KOPT-K1 (cell line): Measurements from ENCODE around the gene UCP2.
A peak's percentile ranks its signal among the peaks of the same experiment; 100 is the strongest.

Source experiments
- H3K27ac ChIP-seq: fragments of 200-600 bp; sonication (generic); 2 replicates; pipeline ENCODE4 v1.5.1; 2016; ENCODE audit warnings: antibody characterized with exemption, mild to moderate bottlenecking, low read depth, low read length; ENCODE audit not compliant: poor library complexity, severe bottlenecking
- H3K36me3 ChIP-seq: fragments of 200-600 bp; sonication (generic); 2 replicates; pipeline ENCODE4 v1.5.1; 2017; ENCODE audit warnings: antibody characterized with exemption, mild to moderate bottlenecking, low read length, moderate library complexity; ENCODE audit not compliant: insufficient read depth
- H3K9me3 ChIP-seq: fragments of 200-600 bp; sonication (generic); 2 replicates; pipeline ENCODE4 v1.5.1; 2017; ENCODE audit warnings: antibody characterized with exemption, low read length, mild to moderate bottlenecking; ENCODE audit not compliant: insufficient read depth, poor library complexity, severe bottlenecking

The UCP2 gene

DNA sequence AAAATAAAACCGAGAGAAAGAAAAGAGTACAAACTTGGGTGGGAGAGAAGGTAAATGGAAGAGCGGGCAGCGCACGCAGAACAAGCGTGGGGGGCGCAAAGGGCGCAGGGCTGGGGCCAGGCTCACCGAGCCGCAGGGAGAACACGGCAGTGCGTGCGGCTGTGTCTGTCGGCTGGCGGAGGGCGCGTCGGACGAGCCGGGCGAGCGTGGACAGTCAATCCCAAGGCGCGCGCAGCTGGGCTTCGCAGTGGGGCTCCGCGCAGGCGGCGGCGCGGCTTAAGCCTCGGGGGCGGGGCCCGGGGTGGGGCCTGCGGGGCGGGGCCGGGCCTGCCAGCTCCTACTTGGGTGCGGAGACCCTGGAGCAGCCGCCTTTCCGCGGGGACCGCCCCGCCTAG lies at the start of gene UCP2:
Gene UCP2, minus strand, starts transcription at position 249 of the 395 bp plus-strand sequence. CDS start 4,465 bp downstream, outside the sequence.
- peak within 1 kb of the TSS; percentile 99 for H3K27ac ChIP-seq
- peaks cover 41% of the 10 kb centered on the region for H3K36me3 ChIP-seq
- no peaks in the 10 kb centered on the region for H3K9me3 ChIP-seq

DNA sequence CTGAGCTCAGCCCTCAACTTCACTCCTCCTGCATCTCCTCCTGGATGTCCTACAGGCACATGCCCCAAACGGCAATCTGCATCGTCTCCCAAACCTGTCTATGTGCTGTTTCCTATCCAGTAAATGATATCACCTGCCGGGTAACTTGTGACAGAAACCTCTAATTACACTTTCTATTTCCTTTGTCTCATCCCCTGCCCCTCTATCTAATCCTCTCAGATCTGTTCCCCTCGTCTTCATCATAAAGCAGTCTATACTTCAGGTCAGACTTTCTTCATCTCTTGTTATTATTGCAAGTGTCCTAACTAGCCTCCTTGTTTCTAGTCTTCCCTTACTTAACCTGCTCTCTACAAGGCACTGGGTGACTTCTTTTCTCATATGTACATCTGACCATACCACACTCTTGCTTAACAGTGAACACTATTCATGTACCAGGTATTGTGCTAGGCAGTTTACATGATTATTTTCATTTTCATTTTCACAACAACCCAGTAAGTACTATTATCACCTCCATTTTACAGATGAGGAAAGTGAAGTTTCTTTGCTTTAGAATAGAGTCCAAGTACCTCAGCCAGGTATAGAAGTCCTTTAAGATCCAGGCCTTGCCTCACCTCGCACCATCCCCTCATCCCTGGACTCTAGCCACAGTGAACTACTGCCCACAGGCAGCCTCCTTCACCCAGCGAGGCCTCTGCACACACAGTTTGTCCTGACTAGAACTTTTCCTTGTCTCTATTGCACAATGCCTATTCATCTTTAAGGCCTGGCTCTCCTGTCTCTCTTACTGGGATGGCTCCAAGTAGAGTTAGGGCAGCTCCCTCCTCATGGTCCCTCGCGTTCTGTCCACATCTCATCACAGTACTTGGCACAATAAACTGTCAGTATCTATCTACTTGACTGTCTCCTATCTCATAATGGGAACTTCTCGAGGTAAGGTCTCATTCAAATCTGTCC lies 48.4 kb upstream of the UCP2 start:
- Histone ChIP-seq H3K9me3 (no peaks in the 10 kb centered on the region), H3K36me3 (peaks cover 85% of the 10 kb centered on the region), H3K27ac (no peak overlapping the region)

GRCh38 chr11:74025467-74026166 lies 43.0 kb upstream of the UCP2 start:
- Histone ChIP-seq H3K36me3 (peaks cover 55% of the 10 kb centered on the region), H3K27ac (no peak overlapping the region), H3K9me3 (no peaks in the 10 kb centered on the region)

DNA sequence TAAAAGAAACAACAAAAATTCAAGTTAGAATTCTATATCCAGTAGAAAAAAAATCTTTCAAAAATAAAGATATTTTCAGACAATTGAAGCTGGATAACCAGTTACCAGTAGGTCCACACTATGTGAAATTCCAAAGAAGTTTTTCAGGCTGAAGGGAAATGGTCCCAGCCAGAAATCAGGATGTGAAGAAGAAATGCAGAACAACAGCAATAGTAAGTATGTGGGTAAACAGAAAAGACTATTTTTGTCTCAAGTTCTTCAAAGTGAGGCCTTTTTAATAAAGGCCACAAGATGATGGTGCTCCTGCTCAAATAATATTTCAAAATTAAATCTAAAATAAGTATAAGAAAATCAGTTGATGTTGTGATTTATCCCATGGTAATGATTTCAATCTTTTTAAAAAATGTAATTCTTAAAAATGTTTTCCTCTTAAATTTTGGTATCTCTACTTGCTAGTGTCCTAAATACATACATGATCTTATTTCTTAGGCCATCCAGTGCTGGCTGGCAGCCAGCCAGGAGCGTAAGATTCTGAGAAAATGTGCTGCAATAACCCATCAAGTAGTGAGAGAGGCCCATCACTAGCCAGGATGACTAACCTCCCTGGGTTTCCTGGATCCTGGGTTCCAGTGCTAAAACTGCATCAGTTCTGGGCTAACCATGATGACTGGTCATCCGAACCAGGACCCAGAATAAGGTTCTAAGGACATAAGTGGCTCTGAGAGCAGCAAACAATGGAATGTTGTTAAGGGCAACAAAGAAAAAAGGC lies 41.8 kb upstream of the UCP2 start:
- peaks cover 52% of the 10 kb centered on the region; the same call in 1 of the 2 replicates for H3K36me3 ChIP-seq
- H3K27ac ChIP-seq = no peak overlapping the region
- H3K9me3 ChIP-seq = no peaks in the 10 kb centered on the region

DNA sequence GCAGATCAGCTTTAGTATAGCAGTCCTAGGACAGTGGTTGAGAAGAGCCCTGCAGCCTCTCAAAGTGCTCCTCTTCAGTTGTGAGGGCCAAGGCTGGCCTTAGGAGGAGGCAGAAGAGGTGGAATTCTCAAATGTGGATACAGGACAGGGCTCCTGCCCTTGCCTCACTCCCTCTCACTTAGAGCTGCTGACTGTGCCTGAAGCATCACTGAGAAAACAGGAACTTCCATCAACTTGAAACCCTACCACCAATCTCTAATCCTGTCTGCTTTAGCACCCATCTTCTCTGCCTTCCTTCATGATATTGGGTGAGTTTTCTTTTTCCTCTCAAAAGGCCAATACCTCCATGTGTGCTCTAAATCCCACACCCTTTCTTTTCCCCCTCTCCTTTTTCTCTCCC lies 40.6 kb upstream of the UCP2 start:
- Histone ChIP-seq H3K9me3 (no peaks in the 10 kb centered on the region), H3K36me3 (peaks cover 45% of the 10 kb centered on the region; the same call in 1 of the 2 replicates), H3K27ac (no peak overlapping the region)

GRCh38 chr11:74022546-74022945 lies 39.9 kb upstream of the UCP2 start:
- H3K9me3 ChIP-seq = no peaks in the 10 kb centered on the region
- no peak overlapping the region for H3K27ac ChIP-seq
- H3K36me3 ChIP-seq = peaks cover 44% of the 10 kb centered on the region; the same call in 1 of the 2 replicates

GRCh38 chr11:74021998-74022397 lies 39.4 kb upstream of the UCP2 start:
- Histone ChIP-seq H3K27ac (no peak overlapping the region), H3K36me3 (peaks cover 48% of the 10 kb centered on the region; the same call in 1 of the 2 replicates), H3K9me3 (no peaks in the 10 kb centered on the region)

GRCh38 chr11:74020539-74020938 lies 37.9 kb upstream of the UCP2 start:
- H3K36me3 ChIP-seq = peaks cover 52% of the 10 kb centered on the region
- H3K27ac ChIP-seq = no peak overlapping the region
- no peaks in the 10 kb centered on the region for H3K9me3 ChIP-seq

DNA sequence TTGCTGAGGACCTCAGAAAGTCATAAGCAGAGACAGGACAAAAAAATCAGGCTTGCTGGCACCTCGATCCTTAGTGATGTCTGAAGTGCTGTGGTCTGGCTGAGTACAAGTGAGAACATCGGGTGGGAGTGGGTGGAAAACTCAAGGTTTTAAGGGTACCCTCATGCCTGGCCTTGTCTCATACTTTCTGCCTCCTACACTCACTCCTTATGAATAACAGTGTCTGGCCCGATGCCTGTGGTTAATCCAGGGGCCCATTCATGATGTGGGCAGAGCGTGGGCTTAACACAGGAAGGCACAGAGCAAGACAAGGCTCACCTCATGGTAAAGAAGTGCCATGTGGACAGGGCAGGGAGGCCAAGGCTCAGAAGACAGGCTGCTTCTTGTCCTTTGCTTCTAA lies 37.2 kb upstream of the UCP2 start:
- Histone ChIP-seq H3K36me3 (peaks cover 49% of the 10 kb centered on the region), H3K27ac (no peak overlapping the region), H3K9me3 (no peaks in the 10 kb centered on the region)

DNA sequence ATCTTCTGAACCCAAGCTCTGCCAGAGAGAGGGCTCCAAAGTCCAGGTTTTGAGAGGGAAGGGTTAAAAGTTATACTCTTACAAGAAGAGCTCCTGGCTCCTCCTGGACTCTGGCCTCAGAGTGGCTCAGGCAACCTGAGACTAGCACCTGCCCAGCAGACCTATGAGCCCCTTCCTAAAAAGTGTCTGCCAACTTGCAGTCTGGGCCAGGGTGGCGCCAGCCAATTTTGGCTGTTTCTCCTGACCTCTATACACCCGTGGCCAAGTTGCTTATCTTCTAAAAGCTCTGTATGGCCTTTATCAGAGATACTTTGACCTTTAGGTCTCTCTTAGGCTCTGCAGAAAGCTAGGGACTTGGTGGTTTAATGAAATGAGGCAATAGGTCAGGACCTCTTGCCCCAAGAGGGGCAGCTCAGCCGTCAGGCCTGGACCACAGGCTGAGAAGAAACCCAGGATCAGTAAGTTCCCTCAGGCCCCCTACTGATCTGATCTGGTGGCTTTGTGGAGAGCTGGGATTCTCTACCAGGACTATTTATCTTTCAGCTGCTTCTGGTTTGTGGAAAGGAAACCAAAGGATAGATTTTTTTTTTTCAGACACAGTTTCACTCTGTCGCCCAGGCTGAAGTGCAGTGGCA lies 36.6 kb upstream of the UCP2 start:
- H3K9me3 ChIP-seq = no peaks in the 10 kb centered on the region
- H3K27ac ChIP-seq = no peak overlapping the region
- peaks cover 46% of the 10 kb centered on the region for H3K36me3 ChIP-seq

DNA sequence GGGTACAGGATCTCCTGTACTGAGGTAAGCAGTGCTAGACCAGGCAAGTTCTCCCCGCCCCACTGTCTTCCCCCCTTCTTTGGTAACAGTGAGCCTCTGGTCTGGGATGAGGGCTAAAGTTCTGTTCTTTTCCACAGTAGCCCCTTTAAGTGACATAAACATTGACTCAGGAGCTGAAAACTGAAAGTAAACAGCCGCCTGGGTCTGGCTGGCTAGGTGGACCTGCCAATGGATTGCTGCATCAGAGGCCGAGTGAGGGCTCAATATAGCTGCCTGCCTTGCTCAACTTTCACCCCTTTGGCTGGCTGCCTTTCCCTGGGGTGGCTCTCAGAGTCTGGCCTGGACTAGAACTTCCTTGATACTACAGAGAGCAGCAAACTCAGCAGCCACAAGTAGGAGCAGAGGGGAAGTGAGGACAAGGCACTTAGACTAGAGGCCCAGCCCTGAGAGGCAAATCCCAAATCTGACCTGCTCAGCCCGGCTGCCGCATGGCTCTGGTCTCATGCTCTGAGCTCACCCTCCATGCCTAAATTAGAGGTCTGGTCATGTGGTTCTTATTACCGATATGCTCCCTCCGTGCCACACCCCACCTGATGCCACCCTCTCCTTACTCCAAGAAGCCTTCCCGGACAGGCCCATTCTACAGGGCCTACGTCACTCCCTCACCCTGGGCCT lies 35.8 kb upstream of the UCP2 start:
- Histone ChIP-seq H3K27ac (no peak overlapping the region), H3K36me3 (peaks cover 50% of the 10 kb centered on the region), H3K9me3 (no peaks in the 10 kb centered on the region)

DNA sequence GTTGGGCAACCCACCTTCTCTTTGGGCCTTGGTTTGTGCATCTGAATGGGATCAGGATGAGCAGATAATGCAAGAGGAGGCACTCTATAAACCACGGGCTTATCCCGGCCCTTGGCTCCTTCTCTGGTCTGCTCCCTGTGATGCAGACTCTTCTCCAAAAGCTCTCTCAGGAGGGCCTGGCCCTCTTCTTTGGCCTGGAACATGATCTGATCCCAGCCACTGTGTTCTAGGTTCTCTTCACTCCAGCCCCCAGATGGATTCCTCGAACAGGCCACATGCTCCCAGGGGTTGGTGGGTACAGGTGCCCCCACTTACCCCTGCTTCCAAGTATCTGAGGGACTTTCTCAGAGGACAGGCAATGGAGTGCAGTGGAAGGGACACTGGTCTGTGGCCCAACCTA lies 35.0 kb upstream of the UCP2 start:
- peaks cover 54% of the 10 kb centered on the region for H3K36me3 ChIP-seq
- no peaks in the 10 kb centered on the region for H3K9me3 ChIP-seq
- H3K27ac ChIP-seq = no peak overlapping the region

DNA sequence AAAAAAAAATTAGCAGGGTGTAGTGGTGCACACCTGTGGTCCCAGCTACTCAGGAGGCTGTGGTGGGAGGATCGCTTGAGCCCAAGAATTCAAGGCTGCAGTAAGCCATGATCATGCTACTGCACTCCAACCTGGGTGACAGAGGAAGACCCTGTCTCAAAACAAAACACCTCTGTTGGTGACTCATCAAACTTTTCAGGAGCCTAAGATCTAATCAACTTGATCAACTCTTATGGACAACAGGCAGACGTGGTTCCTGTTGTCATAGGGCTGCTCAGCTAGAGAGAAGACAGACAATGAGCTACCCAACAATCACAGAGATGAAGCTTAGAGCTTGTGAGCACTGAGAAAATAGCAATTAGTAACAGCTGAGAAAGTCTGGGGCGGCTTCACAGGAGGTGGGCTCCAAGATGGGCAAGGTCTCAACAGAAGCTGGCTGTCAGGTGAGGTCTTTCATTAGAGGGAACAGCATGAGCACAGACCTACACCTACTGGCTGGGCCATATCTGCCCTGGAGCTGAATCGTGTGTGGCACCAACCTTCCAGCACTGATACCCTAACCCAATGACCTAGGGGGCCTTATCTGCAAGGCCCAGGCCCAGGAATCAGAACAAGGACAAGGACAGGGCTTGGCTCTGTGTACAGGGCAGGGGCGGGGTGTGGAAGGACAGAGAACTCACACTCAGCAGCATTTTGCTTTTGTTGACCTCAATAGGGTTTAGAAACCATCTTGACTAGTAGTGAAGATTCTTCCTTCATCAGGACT lies 33.5 kb upstream of the UCP2 start:
- Histone ChIP-seq H3K36me3 (peaks cover 53% of the 10 kb centered on the region), H3K27ac (no peak overlapping the region), H3K9me3 (no peaks in the 10 kb centered on the region)
